Measurements from ENCODE around the gene KRTAP5-3.

The KRTAP5-3 gene

DNA sequence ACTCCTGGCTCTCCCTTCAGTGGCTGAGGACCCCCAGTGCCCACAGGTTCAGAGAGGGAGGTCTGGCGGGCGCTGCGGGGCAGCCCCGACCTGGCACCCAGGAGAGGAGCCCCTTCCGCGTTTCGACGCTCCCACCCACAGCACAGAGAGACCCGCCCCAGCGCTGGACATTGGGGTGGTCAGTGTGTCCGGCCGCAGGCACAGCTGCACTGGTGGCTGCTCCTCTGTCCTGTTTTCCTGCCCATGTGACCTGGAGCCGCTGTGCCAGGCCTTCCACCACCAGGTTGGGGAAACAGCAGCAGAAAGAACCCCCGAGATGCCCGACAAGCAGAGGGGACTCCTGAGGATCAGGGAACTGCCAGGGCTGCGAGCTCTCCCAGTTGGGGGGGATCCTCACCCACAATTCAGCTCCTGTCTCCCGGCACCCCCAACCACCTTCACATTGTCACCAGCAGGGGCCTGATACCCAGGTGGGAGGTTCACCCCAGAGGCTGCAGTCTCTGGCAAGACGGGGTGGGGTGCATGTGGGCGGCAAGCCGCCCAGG lies 35.0 kb upstream of the KRTAP5-3 start:
- no peak for DNase-seq (ENCODE audit: low read depth, low spot score)

DNA sequence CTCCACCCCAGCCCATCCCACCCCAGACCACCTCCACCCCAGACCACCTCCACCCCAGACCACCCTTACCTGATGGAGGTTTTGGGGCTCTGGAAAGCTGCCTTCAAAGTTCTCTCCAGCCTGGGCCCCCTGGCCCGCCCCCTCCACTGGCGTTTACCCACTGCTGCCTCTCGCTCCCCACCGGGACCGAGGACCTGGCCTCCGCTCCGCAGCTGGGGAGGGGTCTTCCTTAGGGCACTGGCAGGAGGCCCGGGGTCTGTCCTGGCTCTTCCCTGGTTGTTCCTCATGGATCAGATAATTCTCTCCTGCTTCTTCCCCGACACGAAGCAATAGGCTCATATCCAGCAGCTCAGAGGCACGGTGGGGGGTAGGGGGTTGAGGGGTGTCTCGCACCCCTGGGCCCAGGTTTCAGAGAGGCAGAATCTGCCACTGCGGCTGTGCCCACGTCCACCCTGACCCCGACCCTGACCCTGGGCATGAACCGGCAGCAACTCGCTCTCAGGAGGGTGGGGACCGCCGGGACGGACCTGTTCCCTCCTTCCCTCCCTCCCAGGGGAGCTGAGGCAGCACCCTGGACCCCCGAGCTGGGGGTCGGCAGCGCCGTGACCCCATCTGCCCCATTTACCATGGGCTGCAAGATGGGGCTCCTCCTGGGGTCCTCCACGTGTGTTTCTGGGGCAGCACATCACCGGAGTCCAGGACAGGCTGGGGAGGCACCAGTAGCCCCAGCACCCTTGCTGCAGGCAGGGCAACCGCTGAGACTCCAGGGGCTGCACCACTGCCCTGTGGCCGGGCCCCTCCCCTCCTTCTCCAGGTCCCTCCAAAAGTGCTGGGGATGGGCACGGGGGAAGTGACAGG lies 34.3 kb upstream of the KRTAP5-3 start:
- no peak for DNase-seq (ENCODE audit: low read depth, low spot score)

DNA sequence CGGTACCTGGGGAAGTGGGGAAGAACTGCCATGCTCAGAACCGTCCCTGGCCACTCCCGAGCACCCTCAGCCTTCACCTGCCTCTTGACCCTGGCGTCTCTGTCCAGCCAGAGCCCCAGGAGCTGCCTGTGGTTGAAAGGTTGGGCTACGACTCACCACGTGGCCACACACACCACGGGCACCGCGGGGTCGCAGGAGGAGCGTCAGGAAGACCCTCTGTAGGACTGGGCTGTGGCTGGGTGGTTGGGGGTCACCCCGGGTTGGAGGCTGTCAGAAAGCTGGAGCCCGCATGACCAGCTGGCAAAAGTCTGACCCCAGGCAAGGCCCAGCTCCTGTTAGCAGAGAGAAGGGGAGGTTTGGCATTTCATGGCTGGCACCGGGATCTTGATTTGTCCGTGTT lies 32.8 kb upstream of the KRTAP5-3 start:
- no peak for DNase-seq (ENCODE audit: low read depth, low spot score)

DNA sequence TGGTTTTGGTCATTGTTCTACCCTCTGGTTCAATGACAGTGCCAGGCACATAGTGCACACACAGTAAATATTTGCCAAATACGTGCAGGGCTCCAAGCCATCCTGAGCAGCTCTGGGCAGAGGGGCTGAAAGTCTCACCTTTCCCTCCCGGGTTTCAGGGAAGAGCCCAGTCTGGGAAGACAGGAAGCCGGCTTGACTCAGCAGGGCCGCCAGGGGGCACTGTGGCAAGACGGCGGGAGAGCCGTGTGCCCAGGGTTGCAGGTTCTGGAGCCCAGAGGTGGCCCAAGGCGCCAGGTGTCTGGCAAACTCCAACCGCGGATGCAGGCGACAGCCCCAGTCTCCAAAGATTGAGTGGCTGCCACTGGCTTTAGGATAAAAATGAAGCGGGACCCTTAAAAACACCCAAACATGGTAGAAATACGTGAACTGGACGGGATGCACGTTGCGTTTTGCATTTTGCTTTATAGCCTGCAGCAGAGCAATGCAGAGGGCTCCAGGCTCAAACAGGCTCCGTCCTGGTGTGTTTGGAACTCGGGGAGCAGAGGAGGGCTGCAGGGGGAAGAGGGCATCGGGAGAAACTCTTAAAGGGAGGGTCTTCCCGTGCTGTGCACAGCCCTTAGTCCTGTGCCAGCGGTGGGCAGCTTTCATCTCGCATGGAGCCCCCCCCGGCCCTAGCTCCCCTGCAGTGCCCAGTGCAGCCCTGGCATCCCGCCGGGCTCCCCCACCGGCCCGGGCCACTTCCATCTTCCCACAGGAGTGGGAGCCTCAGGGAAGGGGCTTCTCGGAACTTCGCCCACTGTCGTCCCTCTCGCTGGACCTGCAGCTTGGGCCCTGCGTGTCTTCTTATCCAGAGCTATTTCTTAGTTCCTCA lies 32.0 kb upstream of the KRTAP5-3 start:
- DNase-seq (ENCODE audit: low read depth, low spot score): peak; percentile 53

DNA sequence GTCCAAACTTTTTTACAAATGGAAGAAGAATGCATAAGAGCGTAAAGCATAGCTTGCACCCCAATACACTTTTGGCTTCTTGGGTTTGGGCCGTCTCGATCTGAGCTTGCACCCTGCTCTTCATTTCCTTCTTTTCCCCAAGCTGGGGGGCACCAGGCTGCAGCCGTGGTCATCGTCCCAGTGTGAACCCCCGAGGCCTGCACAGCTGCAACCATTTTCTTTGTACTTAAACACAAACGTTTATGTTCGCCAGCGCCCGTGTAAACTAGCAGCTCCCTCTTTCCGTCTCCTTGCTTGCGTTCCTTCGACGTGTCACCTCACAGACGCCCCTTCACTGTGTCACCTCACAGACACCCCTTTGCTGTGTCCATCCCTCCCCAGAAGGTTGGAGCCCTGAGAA lies 31.4 kb upstream of the KRTAP5-3 start:
- no peak for DNase-seq (ENCODE audit: low read depth, low spot score)

DNA sequence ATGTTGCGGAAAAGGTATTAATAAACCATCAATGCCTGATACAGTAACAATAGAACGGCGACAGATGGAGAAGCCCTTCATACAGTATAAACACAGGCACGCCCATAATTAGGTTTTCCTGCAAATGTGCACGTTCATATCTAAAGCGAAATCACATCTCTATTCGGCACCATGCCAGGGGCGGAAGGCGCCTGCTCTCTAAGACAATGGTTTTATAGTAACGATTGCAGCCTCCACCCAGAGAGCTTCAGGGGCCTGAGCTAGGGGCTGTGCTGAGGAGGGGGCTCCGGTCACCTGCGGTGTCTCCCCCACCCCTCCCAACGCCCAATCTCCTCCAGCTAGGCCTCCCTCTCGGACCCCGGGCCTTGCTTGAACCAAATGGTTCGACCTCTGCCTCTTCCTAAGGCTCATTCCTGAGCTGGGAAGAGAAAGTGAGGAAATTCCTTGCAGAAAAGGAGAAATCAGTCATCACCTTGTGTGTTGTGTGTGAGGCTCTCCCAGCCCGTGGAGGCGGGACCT lies 30.9 kb upstream of the KRTAP5-3 start:
- DNase-seq (ENCODE audit: low read depth, low spot score): no peak

DNA sequence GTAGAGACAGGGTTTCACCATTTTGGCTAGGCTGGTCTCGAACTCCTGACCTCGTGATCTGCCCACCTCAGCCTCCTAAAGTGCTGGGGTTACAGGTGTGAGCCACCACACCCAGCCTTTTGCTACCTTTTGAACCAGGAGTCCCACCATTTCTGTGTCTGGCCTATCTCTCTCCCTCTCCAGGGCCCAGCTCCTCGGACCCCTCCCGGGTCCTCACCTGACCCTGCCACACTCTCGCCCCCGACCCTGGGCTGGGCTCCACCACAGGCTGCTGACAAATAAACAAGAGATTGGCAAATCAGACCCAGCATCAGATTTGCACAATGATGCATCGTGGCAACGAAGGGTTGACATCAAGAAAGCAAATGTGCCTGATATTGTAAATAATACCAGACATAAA lies 30.1 kb upstream of the KRTAP5-3 start:
- DNase-seq (ENCODE audit: low read depth, low spot score): no peak

DNA sequence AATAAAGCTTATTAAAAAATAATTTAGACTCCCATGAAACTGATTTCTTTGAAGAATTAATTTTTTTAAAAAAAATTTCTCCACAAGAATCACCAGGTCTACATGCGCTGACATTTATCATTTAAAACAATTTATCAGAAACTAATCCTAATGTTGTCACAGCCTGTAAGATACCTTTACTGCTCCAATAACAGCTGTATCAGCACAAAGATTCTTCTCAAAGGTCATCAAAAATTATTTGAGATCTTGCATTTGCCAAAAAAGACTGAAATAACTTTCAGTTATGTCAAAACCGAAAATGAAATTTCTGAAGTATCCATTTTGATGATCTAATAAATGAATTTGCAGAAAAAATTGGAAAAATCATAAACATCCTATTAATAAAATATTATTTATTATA lies 29.4 kb upstream of the KRTAP5-3 start:
- DNase-seq (ENCODE audit: low read depth, low spot score): no peak

DNA sequence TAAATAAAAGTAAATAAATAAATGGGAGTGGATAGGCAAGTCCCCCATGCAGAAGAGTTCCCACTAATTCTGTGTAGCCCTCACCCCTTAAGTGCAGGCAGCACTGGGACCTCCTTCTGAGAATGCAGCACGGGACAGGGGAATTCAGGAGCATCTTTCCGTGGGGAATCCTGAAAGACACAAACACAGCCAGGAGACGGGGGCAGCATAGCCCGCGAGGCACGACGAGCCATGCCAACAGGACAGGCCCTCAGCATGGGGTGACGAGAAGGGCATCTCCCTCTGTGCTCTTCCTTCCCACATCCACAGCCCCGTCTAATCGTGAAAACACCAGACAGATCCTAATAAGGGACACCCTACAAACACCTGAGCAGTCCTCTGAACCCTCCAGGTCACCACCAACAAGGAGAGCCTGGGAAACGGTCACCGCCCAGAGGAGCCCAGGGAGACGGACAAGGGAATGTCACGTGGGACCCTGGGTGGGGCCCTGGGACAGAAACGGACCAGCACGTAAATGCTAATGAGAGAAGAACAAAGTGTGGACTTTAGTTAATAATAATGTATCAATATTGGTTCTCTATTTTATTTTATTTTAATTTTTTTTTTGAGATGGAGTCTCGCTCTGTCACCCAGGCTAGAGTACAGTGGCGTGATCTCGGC lies 28.2 kb upstream of the KRTAP5-3 start:
- no peak for DNase-seq (ENCODE audit: low read depth, low spot score)

DNA sequence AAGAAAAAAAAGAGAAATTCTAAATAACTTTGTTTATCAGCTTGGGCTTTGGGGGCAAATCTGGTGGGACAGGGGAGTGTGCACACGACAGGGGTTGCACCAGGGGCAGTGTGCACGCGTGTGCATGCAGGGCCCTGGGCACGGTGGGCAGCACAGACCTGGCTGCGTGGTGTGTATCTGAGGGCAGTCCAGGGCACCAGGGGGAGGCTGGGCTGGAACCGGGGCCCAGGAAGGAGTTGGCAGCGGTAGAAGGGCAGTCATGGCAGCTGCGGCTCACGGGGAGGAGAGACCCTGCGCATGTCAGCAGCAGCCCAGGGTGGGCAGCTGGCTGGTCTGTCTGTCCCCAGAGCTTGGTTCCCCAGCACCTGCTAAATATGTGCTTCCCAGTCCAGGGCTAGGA lies 25.6 kb upstream of the KRTAP5-3 start:
- no peak for DNase-seq (ENCODE audit: low read depth, low spot score)

DNA sequence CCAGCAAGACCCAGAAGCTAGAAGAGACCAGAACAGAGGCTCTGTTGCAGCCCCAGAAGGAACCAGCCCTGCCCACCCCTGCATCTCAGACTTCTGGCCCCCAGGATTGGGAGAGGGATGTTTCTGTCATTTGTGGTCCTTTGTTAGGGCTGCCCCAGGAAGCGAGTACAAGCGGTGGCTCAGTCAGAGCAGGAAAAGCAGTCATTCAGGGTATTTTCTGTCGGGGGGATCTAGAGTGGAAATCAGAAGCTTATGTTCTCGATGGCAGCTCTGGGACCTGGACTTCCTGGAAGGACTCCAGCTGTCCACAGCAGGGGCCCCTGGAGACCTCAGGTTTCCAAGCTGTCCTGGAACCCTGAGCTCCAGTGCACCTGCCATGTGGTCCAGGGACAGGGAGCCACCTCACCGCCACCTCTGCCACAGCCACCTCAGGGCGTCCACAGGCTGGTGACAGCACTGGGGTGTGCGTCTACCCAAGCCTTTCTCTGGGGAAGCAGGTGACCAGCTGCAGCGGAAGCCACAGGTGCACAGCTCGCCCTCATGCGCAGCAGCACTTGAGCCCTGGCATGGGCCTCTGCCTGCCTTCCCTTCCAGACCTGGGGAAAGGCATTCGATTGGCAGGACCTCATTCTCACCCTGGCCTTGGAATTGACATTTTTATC lies 23.9 kb upstream of the KRTAP5-3 start:
- no peak for DNase-seq (ENCODE audit: low read depth, low spot score)

DNA sequence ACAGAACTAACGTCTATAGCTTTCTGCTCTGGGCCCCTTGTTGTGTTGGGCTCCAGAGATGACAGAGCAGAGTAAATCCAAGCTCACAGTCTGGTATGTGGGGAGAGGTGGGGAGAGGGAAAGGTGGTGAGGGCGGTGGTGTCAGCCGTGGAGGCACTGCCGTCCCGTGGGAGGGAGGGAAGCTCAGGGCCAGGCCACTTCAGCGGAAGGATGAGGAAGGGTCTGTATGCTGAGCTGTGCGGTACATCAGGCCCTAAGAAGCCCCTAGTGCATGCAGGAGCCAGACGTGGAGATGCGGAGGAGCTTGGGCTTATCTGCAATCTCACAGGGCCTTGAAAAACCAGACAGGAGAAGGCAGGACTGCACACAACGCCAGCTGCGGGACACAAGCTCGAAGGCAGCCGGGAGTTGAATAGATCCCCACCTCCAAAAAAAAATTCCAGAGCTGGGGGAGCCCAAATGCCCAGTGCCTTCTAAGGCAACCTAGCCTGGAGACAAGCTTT lies 22.9 kb upstream of the KRTAP5-3 start:
- DNase-seq (ENCODE audit: low read depth, low spot score): no peak

DNA sequence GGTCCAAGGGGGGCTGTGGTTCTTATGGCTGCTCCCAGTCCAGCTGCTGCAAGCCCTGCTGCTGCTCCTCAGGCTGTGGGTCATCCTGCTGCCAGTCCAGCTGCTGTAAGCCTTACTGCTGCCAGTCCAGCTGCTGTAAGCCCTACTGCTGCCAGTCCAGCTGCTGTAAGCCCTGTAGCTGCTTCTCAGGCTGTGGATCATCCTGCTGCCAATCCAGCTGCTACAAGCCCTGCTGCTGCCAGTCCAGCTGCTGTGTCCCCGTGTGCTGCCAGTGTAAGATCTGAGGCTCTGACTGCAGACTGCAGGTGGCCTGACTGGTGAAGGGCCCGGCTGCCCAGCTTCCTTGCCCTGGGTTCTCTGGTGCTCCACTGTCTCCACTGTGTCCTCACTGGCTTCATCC lies 22.0 kb upstream of the KRTAP5-3 start:
- DNase-seq (ENCODE audit: low read depth, low spot score): no peak

DNA sequence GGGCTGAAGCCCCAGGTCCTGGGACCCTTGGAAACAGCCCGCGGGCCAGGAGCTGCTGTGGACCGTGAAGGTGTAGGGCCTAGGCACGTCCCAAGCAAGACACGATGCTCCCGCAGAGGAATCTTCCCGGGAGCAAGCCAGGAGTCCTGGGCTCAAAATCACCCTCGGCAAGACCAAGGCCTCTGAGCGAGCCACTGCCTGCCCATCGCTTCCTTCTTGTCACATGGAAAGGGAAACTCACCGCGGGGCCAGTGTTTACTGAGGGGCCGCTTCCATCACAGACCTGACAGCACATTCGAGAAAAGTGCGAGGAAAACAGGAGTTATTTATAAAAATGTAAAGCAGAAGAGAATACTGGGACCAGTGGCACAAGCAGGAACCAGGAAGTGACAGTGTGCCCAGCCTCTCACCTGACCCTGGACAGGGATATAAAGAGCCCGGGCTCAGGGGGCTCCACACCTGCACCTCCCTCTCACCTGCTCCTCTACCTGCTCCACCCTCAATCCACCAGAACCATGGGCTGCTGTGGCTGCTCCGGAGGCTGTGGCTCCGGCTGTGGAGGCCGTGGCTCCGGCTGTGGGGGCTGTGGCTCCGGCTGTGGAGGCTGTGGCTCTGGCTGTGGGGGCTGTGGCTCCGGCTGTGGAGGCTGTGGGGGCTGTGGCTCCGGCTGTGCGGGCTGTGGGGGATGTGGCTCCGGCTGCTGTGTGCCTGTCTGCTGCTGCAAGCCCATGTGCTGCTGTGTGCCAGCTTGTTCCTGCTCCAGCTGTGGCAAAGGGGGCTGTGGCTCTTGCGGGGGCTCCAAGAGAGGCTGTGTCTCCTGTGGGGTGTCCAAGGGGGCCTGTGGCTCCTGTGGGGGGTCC lies 21.3 kb upstream of the KRTAP5-3 start, which contains the start of gene KRTAP5-5:
KRTAP5-5 (plus strand) TSS at position 450 of the 860 bp plus-strand sequence; CDS start at position 516, 66 bp downstream.
- DNase-seq (ENCODE audit: low read depth, low spot score): no peak

DNA sequence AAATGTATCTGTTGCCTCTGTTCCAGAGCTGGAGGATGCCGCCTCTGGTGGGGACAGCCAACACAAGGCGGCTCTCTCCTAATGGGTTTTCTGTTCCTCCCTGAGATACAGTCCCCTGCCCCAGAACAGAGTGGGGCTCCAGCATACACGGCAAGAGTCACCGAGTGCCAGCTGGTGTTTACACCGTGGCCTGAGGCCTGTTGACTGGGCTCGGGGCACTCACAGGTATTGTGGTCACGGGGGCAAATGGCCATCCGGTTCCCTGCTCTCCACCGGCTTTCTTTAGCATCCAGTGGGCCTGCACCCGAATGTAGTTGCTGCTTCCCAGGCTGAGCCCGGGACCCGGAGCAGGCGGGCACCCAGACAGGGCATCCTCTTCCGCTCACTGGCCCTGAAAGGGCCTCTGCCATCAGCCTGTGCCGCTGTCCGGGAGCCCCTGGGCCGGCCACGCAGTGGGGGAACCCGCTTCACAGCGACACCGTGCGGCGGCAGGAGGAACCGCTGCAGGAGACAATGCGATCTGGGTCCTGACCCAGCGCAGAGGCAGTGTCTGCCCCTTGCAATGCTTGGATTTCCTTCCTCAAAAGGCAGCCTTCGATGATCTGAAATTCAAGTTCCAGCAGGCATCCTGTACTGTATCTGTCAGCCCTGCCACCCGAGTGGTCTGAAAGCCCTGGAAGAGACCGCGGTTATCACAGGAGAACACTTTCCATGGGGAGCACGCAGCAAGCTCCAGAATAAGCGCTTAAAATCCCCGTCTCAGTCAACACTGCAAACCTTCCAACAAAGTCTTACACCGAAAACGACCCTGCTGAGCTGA lies 20.5 kb upstream of the KRTAP5-3 start:
- DNase-seq (ENCODE audit: low read depth, low spot score): peak; percentile 70

DNA sequence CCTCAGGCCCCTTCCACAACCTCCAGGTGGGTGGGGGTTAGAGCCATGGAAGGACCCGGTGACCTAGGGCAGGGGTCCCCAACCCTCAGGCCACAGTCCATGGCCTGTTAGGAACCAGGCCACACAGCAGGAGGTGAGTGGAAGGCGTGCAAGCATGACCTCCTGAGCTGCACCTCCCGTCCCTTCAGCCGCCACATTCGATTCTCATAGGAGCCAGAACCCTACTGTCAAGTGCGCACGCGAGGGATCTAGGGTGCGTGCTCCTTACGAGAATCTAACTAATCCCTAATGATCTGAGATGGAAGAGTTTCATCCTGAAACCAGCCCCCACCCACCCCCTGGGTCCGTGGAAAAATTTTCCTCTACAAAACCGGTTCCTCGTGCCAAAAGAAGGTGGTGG lies 17.3 kb upstream of the KRTAP5-3 start:
- DNase-seq (ENCODE audit: low read depth, low spot score): no peak

DNA sequence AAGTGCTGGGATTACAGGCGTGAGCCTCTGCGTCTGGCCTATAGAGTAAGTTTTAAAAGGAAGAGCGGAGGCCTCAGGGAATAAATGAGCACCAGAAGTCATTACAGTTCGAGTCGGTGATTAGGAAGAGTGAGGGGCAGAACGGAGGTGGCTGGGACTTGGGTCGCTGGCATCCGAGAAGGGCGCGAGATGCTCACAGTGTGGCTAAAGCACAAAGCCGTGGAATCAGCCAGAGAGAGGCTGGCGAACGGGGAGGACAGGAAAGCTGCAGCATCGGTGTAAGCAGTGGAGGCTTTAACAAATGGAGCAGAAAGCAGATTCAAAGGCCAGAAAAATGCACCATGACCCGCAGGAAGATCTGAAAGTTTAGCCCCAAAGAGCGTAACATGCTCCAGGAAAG lies 16.4 kb upstream of the KRTAP5-3 start:
- no peak for DNase-seq (ENCODE audit: low read depth, low spot score)

DNA sequence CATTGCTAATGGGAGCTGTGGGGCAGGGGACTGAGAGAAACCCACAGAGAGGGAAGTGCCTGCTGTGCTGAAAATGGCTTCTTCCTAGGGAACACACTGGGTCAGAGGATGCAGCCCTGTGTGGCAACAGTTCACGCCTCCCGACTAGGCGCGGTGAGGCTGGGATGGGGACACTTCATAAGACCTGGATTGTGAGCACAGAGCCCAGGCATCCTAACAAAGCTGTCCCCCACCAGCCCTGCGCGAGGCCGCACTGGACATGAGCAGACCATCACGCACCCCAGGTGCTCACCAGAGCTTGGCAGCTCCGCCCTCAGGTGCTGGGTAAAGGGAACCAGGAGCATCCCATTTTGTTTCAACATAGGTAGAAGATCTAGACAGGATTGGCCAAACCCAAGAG lies 15.5 kb upstream of the KRTAP5-3 start:
- no peak for DNase-seq (ENCODE audit: low read depth, low spot score)

DNA sequence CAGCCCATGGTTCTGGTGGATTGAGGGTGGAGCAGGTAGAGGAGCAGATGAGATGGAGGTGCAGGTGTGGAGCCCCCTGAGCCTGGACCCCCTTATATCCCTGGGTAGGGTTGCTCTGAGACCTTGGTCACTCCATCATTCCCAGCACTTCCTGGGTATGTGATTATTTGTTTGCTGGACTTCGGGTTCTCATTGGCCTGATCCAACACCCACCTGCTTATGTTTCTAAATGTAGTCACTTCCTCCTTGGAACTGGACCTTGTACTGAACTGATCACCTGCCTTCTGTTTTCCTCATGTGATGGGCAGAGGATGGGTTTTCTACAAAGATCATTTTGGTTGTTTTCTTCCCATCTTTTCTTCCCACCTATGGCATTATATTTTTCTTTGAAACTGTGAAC lies 13.8 kb upstream of the KRTAP5-3 start, which contains the start of gene KRTAP5-4:
KRTAP5-4 (minus strand) TSS at position 53 of the 400 bp plus-strand sequence; CDS start at position 8, 45 bp downstream.
- DNase-seq (ENCODE audit: low read depth, low spot score): no peak
